ENCODE results near the gene ARHGAP23. TPM values are rescaled to one million over a fixed set of nuclear protein-coding genes. Genes with fewer than 3 reads are reported as not detected.
A peak's percentile ranks its signal among the peaks of the same experiment; 100 is the strongest.

Gene ARHGAP23
- total RNA-seq, 2 donors from 2014 or later = 27.3 to 204 TPM

DNA sequence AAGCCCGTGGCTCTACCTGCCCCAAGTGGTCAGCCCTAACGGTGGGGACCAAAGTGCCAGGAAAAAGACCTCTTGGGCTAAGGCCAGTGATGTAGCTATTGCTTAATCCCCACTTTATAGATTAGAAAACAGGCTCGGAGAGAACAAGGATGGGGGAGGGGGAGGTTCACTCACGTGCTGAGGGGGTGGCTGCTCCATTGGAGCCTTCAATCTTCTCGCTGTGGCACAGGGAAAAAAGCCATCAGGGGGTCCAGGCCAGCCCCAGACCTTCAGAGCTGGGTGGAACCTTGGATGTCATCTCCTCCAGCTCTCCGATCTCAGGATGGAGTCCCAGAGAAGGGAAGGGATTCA is 131.6 kb downstream of the ARHGAP23 start:
- Histone ChIP-seq H3K27me3 (replicated peaks; ENCODE audit: insufficient read depth) (no peaks in the 10 kb centered on the region), H3K27ac (no peak overlapping the region), H3K9me3 (no peaks in the 10 kb centered on the region), H3K4me3 (peak overlapping the region in 1 of 2 donors; percentile 28), H3K4me1 (replicated peaks) (peaks cover 10% of the 10 kb centered on the region), H3K36me3 (no peaks in the 10 kb centered on the region)
- DNase-seq (ENCODE audit: low spot score) = no peak
- intact Hi-C loops (cut with DNase I) = loop anchor here (2.0 kb wide), 1 partner anchor 109 kb away; no protein-coding TSS in a partner anchor
- WGBS = 22% methylated on average over 6 of the region's 6 CpGs
- TF ChIP-seq, protein P1, sequence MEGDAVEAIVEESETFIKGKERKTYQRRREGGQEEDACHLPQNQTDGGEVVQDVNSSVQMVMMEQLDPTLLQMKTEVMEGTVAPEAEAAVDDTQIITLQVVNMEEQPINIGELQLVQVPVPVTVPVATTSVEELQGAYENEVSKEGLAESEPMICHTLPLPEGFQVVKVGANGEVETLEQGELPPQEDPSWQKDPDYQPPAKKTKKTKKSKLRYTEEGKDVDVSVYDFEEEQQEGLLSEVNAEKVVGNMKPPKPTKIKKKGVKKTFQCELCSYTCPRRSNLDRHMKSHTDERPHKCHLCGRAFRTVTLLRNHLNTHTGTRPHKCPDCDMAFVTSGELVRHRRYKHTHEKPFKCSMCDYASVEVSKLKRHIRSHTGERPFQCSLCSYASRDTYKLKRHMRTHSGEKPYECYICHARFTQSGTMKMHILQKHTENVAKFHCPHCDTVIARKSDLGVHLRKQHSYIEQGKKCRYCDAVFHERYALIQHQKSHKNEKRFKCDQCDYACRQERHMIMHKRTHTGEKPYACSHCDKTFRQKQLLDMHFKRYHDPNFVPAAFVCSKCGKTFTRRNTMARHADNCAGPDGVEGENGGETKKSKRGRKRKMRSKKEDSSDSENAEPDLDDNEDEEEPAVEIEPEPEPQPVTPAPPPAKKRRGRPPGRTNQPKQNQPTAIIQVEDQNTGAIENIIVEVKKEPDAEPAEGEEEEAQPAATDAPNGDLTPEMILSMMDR (IDR thresholded peaks at IDR 0.05) = no peak
- TF ChIP-seq POLR2A (IDR thresholded peaks at IDR 0.05) (no peak), POLR2AphosphoS5 (IDR thresholded peaks at IDR 0.05) (no peak)

DNA sequence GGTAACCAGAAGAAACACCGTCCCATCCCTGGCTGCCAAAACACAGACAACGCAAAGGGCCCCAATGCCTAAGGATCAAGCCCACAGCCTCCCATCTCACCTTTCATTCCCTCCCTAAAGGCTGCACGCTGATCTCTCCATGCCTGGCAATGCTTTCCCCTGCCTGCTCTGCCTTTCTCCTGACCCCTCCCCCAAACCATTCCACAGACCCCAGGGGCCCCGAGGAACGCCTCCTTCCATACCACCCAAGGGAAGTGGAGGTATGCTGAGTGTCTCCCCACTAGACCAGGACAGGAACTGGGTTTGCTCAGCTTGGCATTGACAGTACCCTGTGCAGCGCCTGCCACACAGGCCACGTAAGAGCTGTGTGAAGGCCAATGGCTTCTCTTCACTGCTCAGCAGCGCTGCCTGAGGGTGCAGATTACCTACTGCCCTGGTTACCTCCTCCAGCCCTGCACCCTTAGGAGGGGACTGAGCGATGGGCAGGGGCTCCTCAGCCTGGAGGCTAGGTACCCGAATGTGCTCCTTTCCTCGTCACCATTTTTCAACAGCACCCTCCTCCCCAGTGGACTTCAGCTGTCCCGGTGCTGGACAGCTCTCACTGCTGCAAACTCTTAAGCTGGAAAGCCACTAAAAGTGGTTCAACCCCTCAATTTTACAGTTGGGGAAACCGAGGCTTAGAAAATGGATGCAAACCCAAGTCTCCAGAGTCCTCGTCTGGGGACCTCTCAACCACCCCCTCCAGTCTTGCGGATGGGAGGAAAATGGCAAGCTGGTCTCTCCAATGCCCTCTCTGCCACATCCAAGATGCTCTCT is 132.4 kb downstream of the ARHGAP23 start:
- peaks cover 10% of the 10 kb centered on the region for H3K4me1 ChIP-seq (replicated peaks)
- 54% methylated on average over 15 of the region's 15 CpGs for WGBS
- no peaks in the 10 kb centered on the region for H3K27me3 ChIP-seq (replicated peaks; ENCODE audit: insufficient read depth)
- H3K36me3 ChIP-seq = no peaks in the 10 kb centered on the region
- TF ChIP-seq, protein P1 (IDR thresholded peaks at IDR 0.05) = no peak
- no peak for TF ChIP-seq POLR2A (IDR thresholded peaks at IDR 0.05)
- TF ChIP-seq POLR2AphosphoS5 (IDR thresholded peaks at IDR 0.05) = no peak
- intact Hi-C loops (cut with DNase I) = no loop called here
- no peak for DNase-seq (ENCODE audit: low spot score)
- no peak overlapping the region for H3K27ac ChIP-seq
- H3K4me3 ChIP-seq = no peak overlapping the region
- H3K9me3 ChIP-seq = no peaks in the 10 kb centered on the region

GRCh38 chr17:38561416-38562214 is 133.4 kb downstream of the ARHGAP23 start:
- Histone ChIP-seq H3K27ac (no peak overlapping the region), H3K36me3 (no peaks in the 10 kb centered on the region), H3K9me3 (no peaks in the 10 kb centered on the region), H3K4me3 (no peak overlapping the region), H3K27me3 (replicated peaks; ENCODE audit: insufficient read depth) (no peaks in the 10 kb centered on the region), H3K4me1 (replicated peaks) (peaks cover 10% of the 10 kb centered on the region)
- intact Hi-C loops (cut with DNase I) = no loop called here
- no peak for DNase-seq (ENCODE audit: low spot score)
- TF ChIP-seq, protein P1 (IDR thresholded peaks at IDR 0.05) = no peak
- no peak for TF ChIP-seq POLR2AphosphoS5 (IDR thresholded peaks at IDR 0.05)
- no peak for TF ChIP-seq POLR2A (IDR thresholded peaks at IDR 0.05)
- WGBS = 59% methylated on average over 70 of the region's 105 CpGs

Other genes with a start within 250 kb of the ARHGAP23 start
- gene TBC1D3, start 235.9 kb upstream of the ARHGAP23 start, total RNA-seq = not detected
- 10 to 100 TPM; 24.7 to 37.3 TPM for gene MRPL45, start 131.3 kb upstream of the ARHGAP23 start, total RNA-seq
- gene GPR179, start 84.5 kb upstream of the ARHGAP23 start, total RNA-seq = under 1 TPM; 0.14 to 0.40 TPM
- 10 to 100 TPM; 14.6 to 61.9 TPM for gene SOCS7, start 76.6 kb upstream of the ARHGAP23 start, total RNA-seq
- 1 to 10 TPM; 2.4 to 4.8 TPM for gene SRCIN1, start 177.5 kb downstream of the ARHGAP23 start, total RNA-seq
- gene EPOP, start 246.5 kb downstream of the ARHGAP23 start, total RNA-seq = 10 to 100 TPM in 1 of 2 donors, 1 to 10 TPM in 1; 4.1 to 11.0 TPM

Measured in prostate gland (tissue), 2 donors.